HepG2 (cell line): ENCODE results near the gene PKMYT1. TPM values are rescaled to one million over a fixed set of nuclear protein-coding genes. Genes with fewer than 3 reads are reported as not detected.

ENCODE experiments used
- AGO2 ChIP-seq: fragments of 200-400 bp; formaldehyde crosslinking; optimal IDR thresholded peaks from 2 replicates; pipeline ENCODE3; 2017; ENCODE audit warnings: mild to moderate bottlenecking, low read depth, low read length, moderate library complexity
- BRD4 ChIP-seq: sonication (generic); formaldehyde crosslinking; IDR thresholded peaks from 2 replicates; pipeline ENCODE4 v1.4.0; 2020; ENCODE audit warnings: missing genetic modification reagents
- CEBPG ChIP-seq: IDR thresholded peaks from 2 replicates; pipeline ENCODE4 v1.6.1; 2016
- DRAP1 ChIP-seq: IDR thresholded peaks from 2 replicates; pipeline ENCODE4 v1.6.1; 2016; ENCODE audit warnings: missing genetic modification reagents, missing compliant biosample characterization
- FOXO1 ChIP-seq: sonication (generic); formaldehyde crosslinking; IDR thresholded peaks from 2 replicates; pipeline ENCODE4 v1.4.0; 2020; ENCODE audit warnings: missing genetic modification reagents
- GABPB1 ChIP-seq: IDR thresholded peaks from 2 replicates; pipeline ENCODE4 v1.6.1; 2016; ENCODE audit warnings: mild to moderate bottlenecking, missing genetic modification reagents, moderate library complexity, missing compliant biosample characterization
- GATAD1 ChIP-seq: IDR thresholded peaks from 2 replicates; pipeline ENCODE4 v1.6.1; 2016; ENCODE audit warnings: missing genetic modification reagents, missing compliant biosample characterization
- HNF1A ChIP-seq, 2 experiments: sonication (generic) in 1 of 2; formaldehyde crosslinking in 1 of 2; IDR thresholded peaks; 2 replicates each; pipeline versions ENCODE4 v1.4.0 to v1.6.1; 2016 to 2020; ENCODE audit warnings: borderline replicate concordance in 1 of 2, low read depth in 1 of 2, mild to moderate bottlenecking in 1 of 2, missing genetic modification reagents in 1 of 2
- HOXA3 ChIP-seq: sonication (generic); formaldehyde crosslinking; IDR thresholded peaks from 2 replicates; pipeline ENCODE4 v1.5.0; 2020; ENCODE audit warnings: missing genetic modification reagents
- KLF12 ChIP-seq: sonication (generic); formaldehyde crosslinking; IDR thresholded peaks from 2 replicates; pipeline ENCODE4 v1.4.0; 2020; ENCODE audit warnings: missing genetic modification reagents, borderline replicate concordance
- LCORL ChIP-seq, 2 experiments: fragments of 450-650 bp in 1 of 2; sonication (generic) in 1 of 2; formaldehyde crosslinking in 1 of 2; IDR thresholded peaks; 2 replicates each; pipeline versions ENCODE4 v1.5.0 to v1.6.1; 2017 to 2020; ENCODE audit warnings: antibody characterized with exemption in 1 of 2, missing genetic modification reagents in 1 of 2
- NFE2 ChIP-seq: sonication (generic); formaldehyde crosslinking; IDR thresholded peaks from 2 replicates; pipeline ENCODE4 v1.4.0; 2020; ENCODE audit warnings: missing genetic modification reagents
- POLR2A ChIP-seq, 2 experiments: IDR thresholded peaks; 2 replicates each; pipeline ENCODE4 v1.6.1; 2011; ENCODE audit warnings: low read depth in 2 of 2, low read length in 2 of 2, mild to moderate bottlenecking in 1 of 2, moderate library complexity in 1 of 2; ENCODE audit not compliant: insufficient read depth in 1 of 2
- RELA ChIP-seq: sonication (generic); formaldehyde crosslinking; IDR thresholded peaks from 2 replicates; pipeline ENCODE4 v1.4.0; 2020; ENCODE audit warnings: missing genetic modification reagents
- REPIN1 ChIP-seq: sonication (generic); formaldehyde crosslinking; IDR thresholded peaks from 2 replicates; pipeline ENCODE4 v1.8.0; 2022; ENCODE audit warnings: missing genetic modification reagents, low read depth, mild to moderate bottlenecking, borderline replicate concordance
- SIX4 ChIP-seq: sonication (generic); formaldehyde crosslinking; IDR thresholded peaks from 2 replicates; pipeline ENCODE4 v1.4.0; 2020; ENCODE audit warnings: missing genetic modification reagents
- SMARCC2 ChIP-seq: fragments of 450-650 bp; IDR thresholded peaks from 2 replicates; pipeline ENCODE4 v1.6.1; 2017; ENCODE audit warnings: antibody characterized with exemption, mild to moderate bottlenecking
- SP1 ChIP-seq, 2 experiments: fragments of 450-650 bp in 1 of 2; sonication (generic) in 1 of 2; formaldehyde crosslinking in 1 of 2; IDR thresholded peaks; 2 replicates each; pipeline versions ENCODE4 v1.4.0 to v1.6.1; 2016 to 2020; ENCODE audit warnings: missing genetic modification reagents in 1 of 2
- STAG1 ChIP-seq: sonication (generic); formaldehyde crosslinking; IDR thresholded peaks from 2 replicates; pipeline ENCODE4 v1.4.0; 2020; ENCODE audit warnings: missing genetic modification reagents
- YY1 ChIP-seq: IDR thresholded peaks from 2 replicates; pipeline ENCODE4 v1.6.1; 2011; ENCODE audit warnings: low read length, low read depth, moderate library complexity, mild to moderate bottlenecking; ENCODE audit not compliant: insufficient read depth, insufficient replicate concordance
- ZFY ChIP-seq: sonication (generic); formaldehyde crosslinking; IDR thresholded peaks from 2 replicates; pipeline ENCODE4 v1.4.0; 2020; ENCODE audit warnings: missing genetic modification reagents
- ZNF143 ChIP-seq: sonication (generic); formaldehyde crosslinking; IDR thresholded peaks from 2 replicates; pipeline ENCODE4 v1.4.0; 2020; ENCODE audit warnings: missing genetic modification reagents
- ZNF30 ChIP-seq: sonication (generic); formaldehyde crosslinking; IDR thresholded peaks from 2 replicates; pipeline ENCODE4 v1.5.0; 2020; ENCODE audit warnings: mild to moderate bottlenecking, missing genetic modification reagents
- ZNF598 ChIP-seq: sonication (generic); formaldehyde crosslinking; IDR thresholded peaks from 2 replicates; pipeline ENCODE4 v1.5.1; 2020; ENCODE audit warnings: mild to moderate bottlenecking, missing genetic modification reagents, borderline replicate concordance
- ZNF660 ChIP-seq: sonication (generic); formaldehyde crosslinking; IDR thresholded peaks from 2 replicates; pipeline ENCODE4 v1.5.1; 2020; ENCODE audit warnings: mild to moderate bottlenecking, low read depth, missing genetic modification reagents, borderline replicate concordance
- ZNF703 ChIP-seq: sonication (generic); formaldehyde crosslinking; IDR thresholded peaks from 2 replicates; pipeline ENCODE4 v1.5.1; 2020; ENCODE audit warnings: missing genetic modification reagents, mild to moderate bottlenecking, moderate library complexity, borderline replicate concordance
- ZNF788 ChIP-seq: sonication (generic); formaldehyde crosslinking; IDR thresholded peaks from 2 replicates; pipeline ENCODE4 v1.5.0; 2020; ENCODE audit warnings: mild to moderate bottlenecking, missing genetic modification reagents, borderline replicate concordance
- polyA plus RNA-seq, 8 experiments: library from polyadenylated mRNA; depleted of rRNA in 3 of 8; stranded (reverse) in 7 of 8; unstranded in 1 of 8; fragments of >200 nt; fragmentation: Illumina TruSeq in 4 of 8; extraction: Trizol in 4 of 8; gene quantifications; 2 replicates each; pipeline versions ENCODE4 v1.2.1 to v1.2.3, GENCODE V29; 2011 to 2016; ENCODE audit warnings: low read depth in 4 of 8, missing spikeins in 1 of 8, mixed read lengths in 1 of 8; ENCODE audit not compliant: insufficient read depth in 1 of 8
- total RNA-seq, 5 experiments: library from RNA; depleted of rRNA; stranded (reverse); fragments of >200 nt; fragmentation: Illumina TruSeq; extraction: Trizol; gene quantifications; 2 replicates each; pipeline ENCODE4 v1.2.3, GENCODE V29; 2016; ENCODE audit warnings: low read depth in 1 of 5

Gene PKMYT1
- total and polyA plus RNA-seq, 2 of the 13 experiments (the other 11 are each of a cell fraction or from before 2014, with no cell fraction given), result 7.0 to 27.8 TPM

- TF ChIP-seq HNF1A (IDR thresholded peaks at IDR 0.05; ENCODE audit: low read depth) (no peak), HNF1A (CRISPR knock-in tag; IDR thresholded peaks at IDR 0.05; ENCODE audit: borderline replicate concordance) (0 out of 2 replicates have a peak, but pooled peaks have one; percentile 27), GABPB1 (peak; percentile 57; the same call in 1 of the 2 replicates), STAG1 (CRISPR knock-in tag) (peak; percentile 68), ZFY (CRISPR knock-in tag) (peak; percentile 49; the same call in 1 of the 2 replicates), ZNF30 (CRISPR knock-in tag) (no peak), AGO2 (peak; percentile 87), ZNF598 (0 out of 2 replicates have a peak, but pooled peaks have one; percentile 19), GATAD1 (CRISPR knock-in tag) (peak; percentile 51; the same call in 1 of the 2 replicates), SIX4 (CRISPR knock-in tag) (no peak), SMARCC2 (no peak), SP1 (IDR thresholded peaks at IDR 0.05) (no peak), SP1 (CRISPR knock-in tag; IDR thresholded peaks at IDR 0.05) (peak; percentile 92), FOXO1 (CRISPR knock-in tag) (peak; percentile 37; the same call in 1 of the 2 replicates), BRD4 (CRISPR knock-in tag) (0 out of 2 replicates have a peak, but pooled peaks have one; percentile 28), CEBPG (CRISPR knock-in tag) (no peak), ZNF788 (CRISPR knock-in tag) (peak; percentile 55; the same call in 1 of the 2 replicates), YY1 (peak; percentile 54), LCORL (IDR thresholded peaks at IDR 0.05) (no peak), LCORL (CRISPR knock-in tag; IDR thresholded peaks at IDR 0.05) (peak; percentile 50; the same call in 1 of the 2 replicates), KLF12 (CRISPR knock-in tag) (0 out of 2 replicates have a peak, but pooled peaks have one; percentile 38), RELA (CRISPR knock-in tag) (0 out of 2 replicates have a peak, but pooled peaks have one; percentile 53), NFE2 (CRISPR knock-in tag) (no peak), ZNF660 (CRISPR knock-in tag) (no peak), HOXA3 (peak; percentile 55; the same call in 1 of the 2 replicates), ZNF143 (CRISPR knock-in tag) (0 out of 2 replicates have a peak, but pooled peaks have one; percentile 33), ZNF703 (CRISPR knock-in tag) (no peak), DRAP1 (peak; percentile 84), REPIN1 (CRISPR knock-in tag) (peak; percentile 38; the same call in 1 of the 2 replicates), POLR2A (IDR thresholded peaks at IDR 0.05; ENCODE audit: insufficient read depth in 1 of 2, low read depth in 2 of 2, low read length in 2 of 2) (peak; percentile 23 to 48; a peak in 2 of 4 replicates)
Measured at GRCh38 chr16:3027983-3028715, 47.9 kb upstream of the PKMYT1 start (continued).
